ENCODE measurements around the gene NFIC.

Gene NFIC

GRCh38 chr19:3478409-3479176 is 112.2 kb downstream of the NFIC start:
- FAIRE-seq: no peak
- DNase-seq (ENCODE audit: extremely low spot score, insufficient read length, low read depth): no peak

- DNase-seq (ENCODE audit: extremely low spot score, insufficient read length, low read depth): peak; percentile 35
- FAIRE-seq: no peak
Measured at GRCh38 chr19:3479177-3479833, 112.9 kb downstream of the NFIC start.

- FAIRE-seq (no peak), DNase-seq (ENCODE audit: extremely low spot score, insufficient read length, low read depth) (no peak)
Measured at GRCh38 chr19:3479834-3480215, 113.4 kb downstream of the NFIC start.

GRCh38 chr19:3480383-3481091 is 114.2 kb downstream of the NFIC start, which contains the start of gene SMIM24:
TSS of gene SMIM24 (minus strand) at chr19:3480525. CDS start at chr19:3480463, 62 bp downstream.
- no peak for FAIRE-seq
- no peak for DNase-seq (ENCODE audit: extremely low spot score, insufficient read length, low read depth)

- no peak for FAIRE-seq
- no peak for DNase-seq (ENCODE audit: extremely low spot score, insufficient read length, low read depth)
Measured at GRCh38 chr19:3481241-3482090, 115.1 kb downstream of the NFIC start.

GRCh38 chr19:3482507-3483225 is 116.3 kb downstream of the NFIC start:
- FAIRE-seq: no peak
- no peak for DNase-seq (ENCODE audit: extremely low spot score, insufficient read length, low read depth)

- DNase-seq (ENCODE audit: extremely low spot score, insufficient read length, low read depth) (no peak), FAIRE-seq (no peak)
Measured at GRCh38 chr19:3483226-3483628, 116.8 kb downstream of the NFIC start, which contains the start of gene SMIM44. TSS of gene SMIM44 (minus strand) at chr19:3483441. CDS start at chr19:3483403, 38 bp downstream.

GRCh38 chr19:3491396-3492119 is 125.2 kb downstream of the NFIC start:
- DNase-seq (ENCODE audit: extremely low spot score, insufficient read length, low read depth) (no peak), FAIRE-seq (no peak)

GRCh38 chr19:3492131-3492839 is 125.9 kb downstream of the NFIC start:
- DNase-seq (ENCODE audit: extremely low spot score, insufficient read length, low read depth): no peak
- FAIRE-seq: no peak

- DNase-seq (ENCODE audit: extremely low spot score, insufficient read length, low read depth): no peak
- no peak for FAIRE-seq
Measured at GRCh38 chr19:3492919-3493318, 126.5 kb downstream of the NFIC start.

GRCh38 chr19:3493651-3494050 is 127.3 kb downstream of the NFIC start:
- DNase-seq (ENCODE audit: extremely low spot score, insufficient read length, low read depth): no peak
- no peak for FAIRE-seq

- DNase-seq (ENCODE audit: extremely low spot score, insufficient read length, low read depth) (no peak), FAIRE-seq (no peak)
Measured at GRCh38 chr19:3494051-3494450, 127.7 kb downstream of the NFIC start.

GRCh38 chr19:3494559-3494958 is 128.2 kb downstream of the NFIC start:
- DNase-seq (ENCODE audit: extremely low spot score, insufficient read length, low read depth) (no peak), FAIRE-seq (no peak)

- FAIRE-seq (no peak), DNase-seq (ENCODE audit: extremely low spot score, insufficient read length, low read depth) (no peak)
Measured at GRCh38 chr19:3496392-3497273, 130.2 kb downstream of the NFIC start.

- FAIRE-seq (no peak), DNase-seq (ENCODE audit: extremely low spot score, insufficient read length, low read depth) (no peak)
Measured at GRCh38 chr19:3497757-3498520, 131.6 kb downstream of the NFIC start.

GRCh38 chr19:3499738-3500428 is 133.5 kb downstream of the NFIC start:
- no peak for FAIRE-seq
- no peak for DNase-seq (ENCODE audit: extremely low spot score, insufficient read length, low read depth)

Measured in GM18507 (cell line).